Measurements from ENCODE around the gene LHFPL4.

DNA sequence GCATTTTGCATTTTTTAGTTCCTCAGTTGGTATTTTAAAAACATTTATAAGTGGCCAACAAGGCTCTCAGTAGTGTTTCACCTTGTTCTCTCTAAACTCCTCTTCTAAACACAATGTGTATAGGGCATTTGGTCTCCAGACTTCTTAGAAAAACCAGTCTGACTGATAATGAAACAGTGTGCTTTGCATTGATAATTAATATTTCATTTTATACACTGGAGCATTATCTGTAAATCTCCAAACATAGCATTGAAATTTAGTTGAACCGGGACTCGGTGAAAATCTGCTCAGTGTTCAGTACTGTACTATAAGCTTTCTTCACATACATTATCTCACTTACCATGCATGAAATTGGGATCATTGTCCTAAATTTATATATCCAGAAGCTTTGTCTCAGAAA, 102.6 kb downstream of the LHFPL4 start:
- TF ChIP-seq BCL11A (IDR thresholded peaks at IDR 0.05; ENCODE audit: low read depth in 2 of 2, low read length in 2 of 2) = no peak
- TF ChIP-seq ZNF274 (IDR thresholded peaks at IDR 0.05; ENCODE audit: borderline replicate concordance, extremely low read depth, low read length) = no peak
- TF ChIP-seq, protein P1, sequence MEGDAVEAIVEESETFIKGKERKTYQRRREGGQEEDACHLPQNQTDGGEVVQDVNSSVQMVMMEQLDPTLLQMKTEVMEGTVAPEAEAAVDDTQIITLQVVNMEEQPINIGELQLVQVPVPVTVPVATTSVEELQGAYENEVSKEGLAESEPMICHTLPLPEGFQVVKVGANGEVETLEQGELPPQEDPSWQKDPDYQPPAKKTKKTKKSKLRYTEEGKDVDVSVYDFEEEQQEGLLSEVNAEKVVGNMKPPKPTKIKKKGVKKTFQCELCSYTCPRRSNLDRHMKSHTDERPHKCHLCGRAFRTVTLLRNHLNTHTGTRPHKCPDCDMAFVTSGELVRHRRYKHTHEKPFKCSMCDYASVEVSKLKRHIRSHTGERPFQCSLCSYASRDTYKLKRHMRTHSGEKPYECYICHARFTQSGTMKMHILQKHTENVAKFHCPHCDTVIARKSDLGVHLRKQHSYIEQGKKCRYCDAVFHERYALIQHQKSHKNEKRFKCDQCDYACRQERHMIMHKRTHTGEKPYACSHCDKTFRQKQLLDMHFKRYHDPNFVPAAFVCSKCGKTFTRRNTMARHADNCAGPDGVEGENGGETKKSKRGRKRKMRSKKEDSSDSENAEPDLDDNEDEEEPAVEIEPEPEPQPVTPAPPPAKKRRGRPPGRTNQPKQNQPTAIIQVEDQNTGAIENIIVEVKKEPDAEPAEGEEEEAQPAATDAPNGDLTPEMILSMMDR (IDR thresholded peaks at IDR 0.05; ENCODE audit: control extremely low read depth in 1 of 3, insufficient read depth in 1 of 3, low read depth in 1 of 3, low read length in 3 of 3) = no peak
- no peak for TF ChIP-seq EGR1 (IDR thresholded peaks at IDR 0.05; ENCODE audit: borderline replicate concordance, low read depth, low read length)
- TF ChIP-seq, protein P2, sequence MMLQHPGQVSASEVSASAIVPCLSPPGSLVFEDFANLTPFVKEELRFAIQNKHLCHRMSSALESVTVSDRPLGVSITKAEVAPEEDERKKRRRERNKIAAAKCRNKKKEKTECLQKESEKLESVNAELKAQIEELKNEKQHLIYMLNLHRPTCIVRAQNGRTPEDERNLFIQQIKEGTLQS (IDR thresholded peaks at IDR 0.05; ENCODE audit: insufficient read depth, low read depth, low read length) = no peak
- TF ChIP-seq POLR2A (IDR thresholded peaks at IDR 0.05; ENCODE audit: control extremely low read depth in 1 of 2, low read depth in 2 of 2, low read length in 2 of 2) = no peak
- TF ChIP-seq HDAC2 (IDR thresholded peaks at IDR 0.05; ENCODE audit: borderline replicate concordance in 1 of 2, low read depth in 2 of 2, low read length in 2 of 2) = no peak
- TF ChIP-seq CEBPB (IDR thresholded peaks at IDR 0.05; ENCODE audit: low read depth, low read length) = no peak
- no peak for TF ChIP-seq EP300 (IDR thresholded peaks at IDR 0.05; ENCODE audit: borderline replicate concordance in 1 of 2, low read depth in 2 of 2, low read length in 2 of 2)
- TF ChIP-seq CBX5 (IDR thresholded peaks at IDR 0.05; ENCODE audit: low read depth, low read length) = no peak
- no peak for TF ChIP-seq BACH1 (IDR thresholded peaks at IDR 0.05; ENCODE audit: low read length)
- no peak for TF ChIP-seq TAF1 (IDR thresholded peaks at IDR 0.05; ENCODE audit: low read depth, low read length)
- no peak for TF ChIP-seq CHD1 (IDR thresholded peaks at IDR 0.05; ENCODE audit: low read depth, low read length)

Measured in H1 (cell line).